ENCODE results near the gene CTXND1.

- TF ChIP-seq CTCF (IDR thresholded peaks at IDR 0.05; ENCODE audit: low read depth, low read length, poor library complexity, severe bottlenecking) (no peak), EZH2phosphoT487 (IDR thresholded peaks at IDR 0.05; ENCODE audit: borderline replicate concordance, low read length) (no peak)
Measured at GRCh38 chr15:80259942-80260510, 8.0 kb upstream of the CTXND1 start.

Data from DOHH2 (cell line).